ENCODE data around the gene RPS6KL1.

The RPS6KL1 gene

DNA sequence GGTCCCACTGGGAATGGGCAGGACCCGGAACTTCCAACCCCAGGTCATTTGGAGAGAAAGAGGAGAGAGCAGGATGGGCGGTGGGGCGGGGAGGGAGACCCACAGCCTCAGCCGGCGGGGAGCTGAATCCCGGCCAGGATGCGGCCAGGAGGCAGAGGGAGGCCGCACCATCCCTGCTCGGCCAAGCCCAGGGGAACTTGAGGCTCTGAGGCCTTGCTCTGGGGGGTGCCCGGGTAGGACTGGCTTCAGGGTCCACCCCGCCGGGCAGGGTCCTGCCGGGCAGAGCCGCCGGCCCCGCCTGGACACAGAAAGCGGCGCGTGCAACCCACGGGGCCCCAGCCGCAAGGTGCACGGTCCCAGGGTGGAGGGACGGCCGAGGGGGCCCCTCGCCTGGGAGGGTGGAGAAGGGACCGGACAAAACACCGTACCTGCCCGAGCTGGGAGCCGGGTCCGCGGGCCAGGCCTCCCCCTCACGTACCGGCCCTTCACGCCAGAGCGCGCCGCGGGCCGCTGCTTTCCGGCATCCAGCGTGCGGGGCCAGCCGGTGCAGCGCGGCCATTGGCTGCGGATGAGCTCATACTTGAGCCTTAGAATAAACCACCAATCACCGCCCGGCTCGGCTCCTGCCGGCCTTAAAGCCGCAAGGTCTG is at the start of gene RPS6KL1:
TSS of gene RPS6KL1 (minus strand) at position 509 of the 650 bp plus-strand sequence. CDS start 1,719 bp downstream, outside the sequence.
- peak; percentile 9 for DNase-seq

DNA sequence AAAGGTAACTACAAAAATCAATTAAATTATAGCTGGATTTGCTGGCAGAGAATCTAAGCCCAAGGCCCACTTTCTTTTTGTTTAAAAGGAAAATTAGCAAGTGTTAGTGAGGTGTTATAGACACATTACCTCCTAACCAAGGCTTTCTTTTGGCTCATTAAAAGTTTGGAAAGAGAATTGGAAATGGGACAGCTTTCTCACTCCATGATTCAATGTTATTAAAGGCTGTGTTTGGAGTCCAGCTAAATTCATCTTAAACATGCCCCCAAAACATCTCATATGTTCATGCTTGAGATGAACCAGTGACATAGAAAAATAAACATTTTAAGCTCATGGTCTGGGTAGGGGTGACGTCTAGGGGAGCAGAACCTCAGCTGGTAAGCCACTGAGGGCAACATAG is 45.8 kb upstream of the RPS6KL1 start:
- DNase-seq, result no peak

DNA sequence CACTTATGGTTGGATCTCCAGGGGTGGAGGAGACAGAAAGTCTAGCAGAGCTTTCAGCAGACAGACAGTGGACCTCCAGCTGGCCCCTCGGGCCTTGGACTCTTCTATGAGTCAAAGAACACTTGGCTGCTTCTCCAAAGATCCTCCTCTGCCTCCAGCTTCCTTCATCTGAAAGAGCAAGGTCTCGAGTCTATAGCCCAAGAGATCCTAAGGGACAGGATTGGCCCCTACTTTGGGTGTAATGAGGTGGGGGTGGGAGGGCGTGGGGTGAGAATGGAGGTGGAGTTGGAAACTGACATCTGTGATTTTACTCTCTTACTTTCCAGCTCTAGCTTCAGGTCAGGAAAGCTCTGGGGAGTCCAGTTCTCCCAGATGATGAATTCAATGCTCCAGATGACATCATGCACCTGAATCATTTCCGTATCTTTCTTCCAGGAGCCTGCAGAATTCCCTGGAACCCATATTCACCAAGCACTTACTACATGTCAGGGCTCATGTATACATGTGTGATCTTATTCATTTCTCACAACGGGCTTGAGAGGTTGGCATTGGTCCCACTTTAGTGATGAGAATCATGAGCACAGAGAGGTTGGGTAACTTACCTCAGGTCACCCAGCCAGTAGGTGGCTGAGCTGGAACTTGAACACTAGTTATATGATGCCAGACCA is 42.6 kb upstream of the RPS6KL1 start:
- DNase-seq, result no peak

DNA sequence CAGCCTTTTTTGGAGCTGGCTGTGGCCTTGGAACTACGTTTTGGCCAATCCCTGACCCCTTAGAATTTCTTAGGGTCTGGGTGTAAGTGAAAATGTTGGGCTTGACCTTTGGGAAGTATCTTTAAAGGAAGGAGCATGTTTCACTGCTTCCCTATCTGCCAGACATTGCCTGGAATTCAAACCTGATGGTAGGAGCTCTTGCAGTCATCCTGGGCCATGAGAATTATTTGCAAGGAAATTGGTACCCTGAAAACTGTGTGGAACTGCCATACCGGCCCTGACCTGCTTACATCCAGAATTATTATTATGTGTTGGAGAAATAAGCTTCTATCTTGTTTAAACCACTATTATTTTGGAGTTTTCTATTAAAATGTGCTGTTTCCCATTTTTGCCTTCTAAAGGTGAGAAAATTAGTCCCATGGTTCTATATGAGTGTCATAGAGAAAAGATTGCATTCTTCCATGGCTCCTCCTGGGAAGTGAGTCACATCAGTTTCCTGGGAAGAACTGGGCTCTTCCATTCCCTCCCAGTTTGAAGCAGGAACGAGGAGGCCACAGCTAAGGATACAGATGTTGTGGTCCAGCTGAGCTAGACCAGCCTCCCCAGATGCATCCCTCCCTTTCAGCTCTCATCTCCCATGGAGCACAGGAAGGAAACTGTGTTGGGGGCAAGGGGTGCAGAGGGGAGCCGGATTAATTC is 41.9 kb upstream of the RPS6KL1 start:
- no peak for DNase-seq

- DNase-seq, result no peak
Measured at GRCh38 chr14:74963705-74964271, 40.7 kb upstream of the RPS6KL1 start.

DNA sequence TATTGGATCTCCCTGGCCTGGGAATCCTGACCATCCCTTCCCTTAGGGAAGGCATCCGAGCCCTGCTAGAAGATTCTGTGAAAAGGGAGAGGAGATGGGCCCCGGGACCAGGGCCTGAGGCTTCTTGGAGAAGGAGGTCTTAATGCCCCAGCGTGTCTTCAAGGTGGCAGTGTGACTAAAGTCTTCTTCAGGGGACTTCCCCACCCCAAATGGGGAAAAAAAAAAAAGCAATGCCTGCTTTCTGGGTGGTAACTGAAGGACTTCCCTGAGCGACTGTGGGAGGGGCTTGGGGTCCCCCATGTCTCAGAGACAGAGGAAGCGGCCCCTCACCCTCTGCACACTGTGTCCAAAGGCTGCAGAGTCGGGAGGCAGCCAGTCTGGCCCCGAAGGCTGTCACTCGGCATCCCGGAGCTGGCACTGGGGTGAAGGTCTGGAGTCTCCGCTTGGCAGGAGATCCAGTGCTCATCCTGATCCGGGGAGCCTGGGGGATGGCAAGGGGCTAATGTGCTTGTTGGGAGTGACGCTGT is 40.2 kb upstream of the RPS6KL1 start:
- DNase-seq, result no peak

- no peak for DNase-seq
Measured at GRCh38 chr14:74962493-74962892, 39.4 kb upstream of the RPS6KL1 start.

DNA sequence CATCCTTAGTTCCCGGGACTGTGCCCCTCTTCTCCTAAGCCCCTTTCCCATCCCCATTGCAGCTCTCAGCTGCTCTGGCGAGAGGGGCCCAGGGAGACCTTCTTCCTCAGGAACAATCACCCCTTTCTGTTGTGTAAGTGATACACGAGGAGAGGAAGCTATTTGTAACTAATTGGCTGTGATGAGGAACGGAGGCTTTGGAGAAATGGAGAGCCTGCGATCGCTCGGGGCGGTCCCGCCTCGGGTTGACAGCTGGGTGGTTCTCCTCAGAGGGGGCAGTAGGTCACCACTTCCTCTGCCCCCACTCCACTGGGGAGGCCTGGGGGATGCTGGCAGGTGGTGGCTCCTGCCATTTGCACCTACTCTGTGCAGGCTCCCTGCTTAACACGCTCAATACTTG is 39.0 kb upstream of the RPS6KL1 start:
- DNase-seq, result no peak

DNA sequence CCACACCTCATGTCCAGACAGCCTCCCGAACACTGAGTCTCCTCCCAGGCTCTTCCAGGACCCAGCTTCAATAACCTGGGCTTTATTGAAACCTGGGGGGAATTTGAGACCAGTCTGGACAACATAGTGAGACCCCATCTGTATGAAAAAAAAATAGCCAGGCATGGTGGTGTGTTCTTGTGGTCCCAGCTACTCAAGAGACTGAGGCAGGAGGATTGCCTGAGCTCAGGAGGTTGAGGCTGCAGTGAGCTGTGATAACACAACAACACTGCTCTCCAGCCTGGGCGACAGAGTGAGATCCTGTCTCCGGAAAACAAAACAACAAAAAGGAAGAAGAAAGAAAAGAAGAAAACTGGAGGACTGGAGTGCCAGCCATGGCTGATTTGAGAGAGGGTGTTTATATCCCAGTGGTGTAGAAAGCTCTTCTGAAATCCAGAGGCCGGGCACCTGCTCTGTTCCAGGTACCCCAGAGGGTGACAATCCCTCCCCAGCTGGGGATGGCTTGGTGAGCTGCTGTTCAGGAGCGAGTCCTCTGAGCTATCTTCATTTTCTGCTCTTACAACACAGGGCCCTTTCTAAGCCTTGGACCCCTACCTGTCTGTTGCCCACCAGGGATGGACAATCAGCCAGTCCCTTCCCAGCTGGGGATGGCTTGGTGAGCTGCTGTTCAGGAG is 38.3 kb upstream of the RPS6KL1 start:
- no peak for DNase-seq

DNA sequence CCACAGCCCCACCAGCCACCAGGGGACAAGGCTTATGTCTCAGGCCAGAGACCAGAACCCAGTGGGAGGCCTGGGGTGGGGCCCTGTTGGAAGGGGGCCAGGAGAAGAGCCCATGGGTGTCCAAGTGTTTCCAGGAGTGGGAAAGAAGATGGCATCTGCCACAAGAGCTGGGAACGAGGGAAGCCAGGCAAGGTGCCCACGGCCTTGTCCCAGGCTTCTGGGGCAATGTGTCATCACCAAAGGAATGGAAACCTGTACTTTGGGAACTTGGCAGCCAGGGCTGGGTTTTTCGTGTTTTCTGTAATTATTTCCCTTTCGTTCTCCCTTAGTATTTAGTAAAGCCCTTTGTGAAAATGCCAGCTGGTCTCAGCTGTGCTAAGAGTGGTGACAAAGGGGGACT is 37.7 kb upstream of the RPS6KL1 start:
- no peak for DNase-seq

- DNase-seq, result no peak
Measured at GRCh38 chr14:74959596-74960180, 36.6 kb upstream of the RPS6KL1 start.

GRCh38 chr14:74956280-74957072 is 33.4 kb upstream of the RPS6KL1 start:
- no peak for DNase-seq

DNA sequence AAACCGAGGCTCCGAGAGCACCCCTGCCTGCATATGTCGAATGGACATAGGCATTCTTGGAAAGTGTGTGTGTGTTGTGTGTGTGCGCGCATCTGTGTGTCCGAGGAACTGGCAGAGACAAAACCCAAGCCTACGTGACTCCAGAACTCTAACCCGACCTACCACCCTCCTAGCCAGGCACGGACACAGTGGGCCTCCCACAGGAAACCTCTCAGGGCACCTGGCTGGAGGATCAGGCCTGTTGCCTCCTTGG is 32.9 kb upstream of the RPS6KL1 start:
- no peak for DNase-seq

DNA sequence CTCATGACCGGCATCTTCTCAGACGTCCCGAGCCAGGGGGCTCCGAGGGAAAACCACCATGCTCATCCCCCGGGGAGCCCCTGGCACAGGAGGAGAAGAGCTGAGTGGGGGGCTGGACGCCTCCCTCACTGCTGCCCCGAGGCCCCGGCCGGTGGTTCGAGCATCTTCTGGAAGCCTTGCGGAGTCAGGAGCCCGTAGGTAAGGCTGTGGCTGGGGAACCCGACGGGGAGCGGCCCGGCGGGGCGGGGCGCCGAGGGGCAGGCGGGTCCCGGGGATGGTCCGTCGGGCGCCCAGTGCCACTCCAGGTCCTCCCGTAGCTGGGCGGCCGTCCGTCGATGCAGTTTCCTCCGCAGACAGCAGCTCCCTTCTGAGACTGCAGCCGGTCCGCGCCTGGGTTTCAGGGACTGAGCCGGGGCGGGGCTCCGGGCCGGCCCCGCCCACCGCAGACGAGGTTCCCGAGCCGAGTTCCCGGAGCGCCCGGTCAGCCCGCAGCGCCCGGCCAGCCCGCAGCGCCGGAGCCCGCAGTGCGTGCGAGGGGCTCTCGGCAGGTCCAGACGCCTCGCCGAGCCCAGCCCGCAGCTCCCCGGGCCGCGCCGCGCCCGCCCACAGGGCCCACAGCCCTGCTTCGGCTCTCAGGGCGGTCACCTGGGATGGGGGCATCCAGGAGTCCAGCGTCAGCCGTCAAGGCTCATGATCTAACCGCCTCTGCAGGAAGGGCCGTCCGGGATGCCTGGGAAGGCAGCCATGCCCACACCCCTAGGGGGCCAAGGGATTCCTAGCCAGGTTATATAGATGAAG is 32.4 kb upstream of the RPS6KL1 start, which contains the start of gene PGF:
TSS of gene PGF (minus strand) at position 369 of the 798 bp plus-strand sequence. CDS start at position 14, 355 bp downstream.
- no peak for DNase-seq

GRCh38 chr14:74954947-74955228 is 31.8 kb upstream of the RPS6KL1 start:
- no peak for DNase-seq

GRCh38 chr14:74954232-74954946 is 31.3 kb upstream of the RPS6KL1 start:
- DNase-seq, result no peak

- no peak for DNase-seq
Measured at GRCh38 chr14:74953686-74954085, 30.6 kb upstream of the RPS6KL1 start.

DNA sequence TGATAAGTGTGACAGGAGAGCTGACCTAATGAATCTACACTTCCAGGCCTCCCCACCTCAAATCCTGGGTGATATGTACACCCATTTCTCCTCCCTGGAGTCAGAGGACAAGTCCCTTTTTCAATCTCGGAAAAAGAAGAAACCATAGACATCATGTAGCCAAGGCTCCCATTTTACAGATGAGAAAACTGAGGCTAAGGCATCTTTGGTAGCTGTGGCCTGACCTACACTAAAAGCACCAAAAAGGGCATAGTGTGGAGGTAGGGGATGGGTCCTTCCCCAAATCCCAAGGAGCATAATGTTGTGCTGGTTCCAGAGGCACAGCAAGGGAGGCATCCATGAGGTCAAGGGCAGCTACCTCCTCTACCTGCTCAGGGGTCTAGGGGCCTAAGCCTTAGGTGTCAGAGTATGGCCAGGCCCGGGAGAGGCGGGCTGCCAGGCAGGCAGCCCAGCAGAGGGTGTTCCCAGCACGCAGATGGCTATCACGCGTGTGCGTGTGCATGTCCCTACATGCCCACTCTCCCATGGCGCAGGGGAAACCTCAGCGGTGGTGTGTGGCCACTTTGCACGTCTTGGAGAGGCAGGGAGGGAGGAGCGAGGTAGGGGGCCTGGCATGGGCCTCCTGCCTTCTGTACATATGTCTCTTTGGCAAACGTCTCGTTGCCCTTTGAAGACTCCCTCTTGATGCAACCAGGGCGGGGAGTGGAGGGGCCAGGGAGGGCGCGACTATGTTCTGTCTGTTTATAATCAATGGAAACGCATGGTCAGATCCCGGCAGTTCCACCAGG is 29.8 kb upstream of the RPS6KL1 start:
- DNase-seq, result no peak

DNA sequence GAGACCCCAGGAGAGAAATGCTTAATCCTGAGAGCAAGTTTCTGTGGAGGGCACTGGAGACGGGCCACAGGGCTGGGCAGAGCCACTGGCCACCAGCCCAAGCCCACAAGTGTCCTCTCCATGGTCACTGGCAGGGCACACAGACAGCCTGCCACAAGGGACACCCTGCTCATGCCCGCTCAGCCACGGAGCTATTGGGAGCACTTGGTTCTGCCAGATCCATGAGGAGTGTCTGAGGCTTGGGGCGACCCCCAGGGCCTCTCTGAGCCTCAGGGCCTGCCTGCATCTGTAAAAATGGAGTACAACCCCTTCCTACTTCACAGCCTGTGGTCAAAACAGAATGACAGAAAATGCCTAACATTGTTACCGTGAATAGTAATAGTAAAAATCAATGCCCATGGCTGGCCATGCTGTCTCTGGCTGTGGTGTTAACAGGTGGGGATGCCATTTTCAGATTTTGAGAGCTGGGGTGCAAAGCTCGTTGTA is 29.2 kb upstream of the RPS6KL1 start:
- DNase-seq, result no peak

Measured in NCI-H2029 treated with DMSO at 0.1 percent for 48 hours (cell line).